GM18867 (cell line): ENCODE measurements around the gene TAF1B.

Source experiments
- ATAC-seq: cut with Tn5 transposase; IDR thresholded peaks from one replicate; pipeline ENCODE4 v1.9.1; 2021; ENCODE audit warnings: mild to moderate bottlenecking, moderate library complexity; ENCODE audit not compliant: unreplicated experiment

The TAF1B gene

GRCh38 chr2:9807555-9808305 lies 35.5 kb upstream of the TAF1B start:
- ATAC-seq = no peak

GRCh38 chr2:9808334-9809063 lies 34.8 kb upstream of the TAF1B start:
- no peak for ATAC-seq

- no peak for ATAC-seq
Measured at GRCh38 chr2:9809064-9809356, 34.3 kb upstream of the TAF1B start.

- ATAC-seq = no peak
Measured at GRCh38 chr2:9809448-9810088, 33.7 kb upstream of the TAF1B start.

- no peak for ATAC-seq
Measured at GRCh38 chr2:9811216-9811615, 32.1 kb upstream of the TAF1B start.

GRCh38 chr2:9811679-9812511 lies 31.4 kb upstream of the TAF1B start:
- ATAC-seq = no peak

GRCh38 chr2:9812945-9813311 lies 30.3 kb upstream of the TAF1B start:
- ATAC-seq = no peak

- peak; percentile 73 for ATAC-seq
Measured at GRCh38 chr2:9813312-9814128, 29.8 kb upstream of the TAF1B start.

- ATAC-seq = no peak
Measured at GRCh38 chr2:9814129-9814868, 29.0 kb upstream of the TAF1B start.

GRCh38 chr2:9815076-9815475 lies 28.2 kb upstream of the TAF1B start:
- no peak for ATAC-seq

- no peak for ATAC-seq
Measured at GRCh38 chr2:9815844-9816279, 27.4 kb upstream of the TAF1B start.

GRCh38 chr2:9818097-9818496 lies 25.2 kb upstream of the TAF1B start:
- no peak for ATAC-seq

- ATAC-seq = no peak
Measured at GRCh38 chr2:9819551-9819950, 23.7 kb upstream of the TAF1B start.

- no peak for ATAC-seq
Measured at GRCh38 chr2:9820020-9820973, 23.0 kb upstream of the TAF1B start.

- ATAC-seq = no peak
Measured at GRCh38 chr2:9821805-9822445, 21.3 kb upstream of the TAF1B start.

- no peak for ATAC-seq
Measured at GRCh38 chr2:9824441-9824840, 18.8 kb upstream of the TAF1B start.

GRCh38 chr2:9824956-9825720 lies 18.1 kb upstream of the TAF1B start:
- ATAC-seq = no peak
